ENCODE results near the gene GHRHR.

GHRHR gene

GRCh38 chr7:31017032-31017675 is 53.4 kb downstream of the GHRHR start:
- DNase-seq: no peak

GRCh38 chr7:31017721-31018120 is 54.0 kb downstream of the GHRHR start:
- no peak for DNase-seq

GRCh38 chr7:31019509-31019908 is 55.8 kb downstream of the GHRHR start:
- no peak for DNase-seq

GRCh38 chr7:31020161-31020560 is 56.4 kb downstream of the GHRHR start:
- DNase-seq: no peak

- DNase-seq: no peak
These were observed 56.9 kb downstream of the GHRHR start for GRCh38 chr7:31020652-31021051.

- DNase-seq: no peak
These were observed 58.4 kb downstream of the GHRHR start for GRCh38 chr7:31022117-31022516.

GRCh38 chr7:31022726-31023125 is 59.0 kb downstream of the GHRHR start:
- no peak for DNase-seq

- DNase-seq: peak; percentile 11
These were observed 60.1 kb downstream of the GHRHR start for GRCh38 chr7:31023877-31024276.

GRCh38 chr7:31027161-31027965 is 63.6 kb downstream of the GHRHR start:
- no peak for DNase-seq

- DNase-seq: no peak
These were observed 64.3 kb downstream of the GHRHR start for GRCh38 chr7:31028006-31028405.

GRCh38 chr7:31028417-31028992 is 64.8 kb downstream of the GHRHR start:
- DNase-seq: no peak
